SU-DHL-6 (cell line): ENCODE measurements around the gene IDH2.

Experiments
- H2AFZ ChIP-seq: fragments of 200-600 bp; sonication (generic); 2 replicates; pipeline ENCODE4 v1.6.1; 2014; ENCODE audit warnings: low read depth, mild to moderate bottlenecking, moderate library complexity, mixed read lengths, antibody characterized with exemption, low read length; ENCODE audit not compliant: severe bottlenecking
- H3F3A ChIP-seq: fragments of 200-600 bp; shearing (Covaris generic); 2 replicates; pipeline ENCODE4 v1.6.0; 2016; ENCODE audit warnings: antibody characterized with exemption, mild to moderate bottlenecking; ENCODE audit not compliant: insufficient read depth
- H3K27ac ChIP-seq: fragments of 200-600 bp; sonication (generic); 2 replicates; pipeline ENCODE4 v1.5.1; 2016; ENCODE audit warnings: low read depth, mild to moderate bottlenecking, low read length, moderate library complexity, mixed read lengths
- H3K27me3 ChIP-seq: fragments of 200-600 bp; sonication (generic), shearing (Covaris generic); 2 replicates; pipeline ENCODE4 v1.6.0; 2014; ENCODE audit warnings: mild to moderate bottlenecking, low read length
- H3K36me3 ChIP-seq: fragments of 200-600 bp; sonication (generic); 2 replicates; pipeline ENCODE4 v1.6.1; 2014; ENCODE audit warnings: mild to moderate bottlenecking, low read length, mixed read lengths
- H3K4me2 ChIP-seq: fragments of 300-600, 200-600 bp; shearing (Covaris generic), sonication (generic); 2 replicates; pipeline ENCODE4 v1.6.0; 2014; ENCODE audit warnings: low read length, low read depth, mild to moderate bottlenecking; ENCODE audit not compliant: poor library complexity, severe bottlenecking
- H3K4me3 ChIP-seq: fragments of 200-600 bp; sonication (generic); 2 replicates; pipeline ENCODE4 v1.5.1; 2014; ENCODE audit warnings: antibody characterized with exemption, low read length, mild to moderate bottlenecking, mixed read lengths; ENCODE audit not compliant: insufficient read depth, poor library complexity, severe bottlenecking
- H3K79me2 ChIP-seq: fragments of 200-600 bp; sonication (generic); 2 replicates; pipeline ENCODE4 v1.6.1; 2014; ENCODE audit warnings: mild to moderate bottlenecking, low read length, moderate library complexity; ENCODE audit not compliant: insufficient read depth
- H3K9ac ChIP-seq: fragments of 200-600 bp; sonication (generic); 2 replicates; pipeline ENCODE4 v1.7.0; 2014; ENCODE audit warnings: mild to moderate bottlenecking, low read length
- H3K9me2 ChIP-seq: fragments of 200-600 bp; sonication (generic); replicated peaks from 2 replicates; pipeline ENCODE4 v1.6.1; 2014; ENCODE audit warnings: low read length; ENCODE audit not compliant: insufficient read depth
- H3K9me3 ChIP-seq: fragments of 200-600 bp; sonication (generic); 2 replicates; pipeline ENCODE4 v1.6.1; 2014; ENCODE audit warnings: low read length, mixed read lengths; ENCODE audit not compliant: insufficient read depth
- H4K20me1 ChIP-seq: fragments of 200-600 bp; sonication (generic); 2 replicates; pipeline ENCODE4 v1.6.1; 2014; ENCODE audit warnings: low read depth, mild to moderate bottlenecking, antibody characterized with exemption, low read length, moderate library complexity, mixed read lengths
- CTCF ChIP-seq: fragments of 200-600 bp; sonication (generic); IDR thresholded peaks from one replicate; pipeline ENCODE4 v1.5.1; 2017; ENCODE audit warnings: antibody characterized with exemption, mild to moderate bottlenecking, low read length, moderate library complexity; ENCODE audit not compliant: insufficient read depth, poor library complexity, severe bottlenecking
- EZH2phosphoT487 ChIP-seq: fragments of 200-600 bp; sonication (generic), shearing (Covaris generic); conservative IDR thresholded peaks from 2 replicates; pipeline ENCODE4 v1.6.1; 2018; ENCODE audit warnings: mild to moderate bottlenecking, antibody characterized with exemption, low read length, moderate library complexity, mixed read lengths

The IDH2 gene

GRCh38 chr15:90040618-90041017 is 61.6 kb downstream of the IDH2 start:
- Histone ChIP-seq H3K4me2 (no peak overlapping the region), H3K79me2 (no peaks in the 10 kb centered on the region), H3K27me3 (no peaks in the 10 kb centered on the region), H3F3A (no peaks in the 10 kb centered on the region), H2AFZ (no peak overlapping the region), H3K9ac (no peak overlapping the region), H3K9me3 (no peaks in the 10 kb centered on the region), H3K4me3 (no peak overlapping the region), H4K20me1 (no peaks in the 10 kb centered on the region), H3K36me3 (no peaks in the 10 kb centered on the region), H3K27ac (no peak overlapping the region), H3K9me2 (no peaks in the 10 kb centered on the region)
- TF ChIP-seq EZH2phosphoT487: no peak
- no peak for TF ChIP-seq CTCF

GRCh38 chr15:90039996-90040395 is 62.3 kb downstream of the IDH2 start:
- H3K9ac ChIP-seq: no peak overlapping the region
- H3K79me2 ChIP-seq: no peaks in the 10 kb centered on the region
- H3K9me3 ChIP-seq: no peaks in the 10 kb centered on the region
- no peak overlapping the region for H3K4me2 ChIP-seq
- TF ChIP-seq CTCF (no peak), EZH2phosphoT487 (no peak)
- H3K9me2 ChIP-seq: no peaks in the 10 kb centered on the region
- no peaks in the 10 kb centered on the region for H4K20me1 ChIP-seq
- no peak overlapping the region for H3K27ac ChIP-seq
- H3K27me3 ChIP-seq: no peaks in the 10 kb centered on the region
- H3K36me3 ChIP-seq: no peaks in the 10 kb centered on the region
- H3K4me3 ChIP-seq: no peak overlapping the region
- H2AFZ ChIP-seq: no peak overlapping the region
- no peaks in the 10 kb centered on the region for H3F3A ChIP-seq

- no peaks in the 10 kb centered on the region for H3K9me2 ChIP-seq
- H3K9ac ChIP-seq: no peak overlapping the region
- H3K27me3 ChIP-seq: no peaks in the 10 kb centered on the region
- H3F3A ChIP-seq: no peaks in the 10 kb centered on the region
- H3K4me2 ChIP-seq: no peak overlapping the region
- TF ChIP-seq CTCF (no peak), EZH2phosphoT487 (no peak)
- H3K27ac ChIP-seq: no peak overlapping the region
- no peaks in the 10 kb centered on the region for H4K20me1 ChIP-seq
- H3K79me2 ChIP-seq: no peaks in the 10 kb centered on the region
- H3K36me3 ChIP-seq: no peaks in the 10 kb centered on the region
- no peak overlapping the region for H3K4me3 ChIP-seq
- H2AFZ ChIP-seq: no peak overlapping the region
- H3K9me3 ChIP-seq: no peaks in the 10 kb centered on the region
Measured at GRCh38 chr15:90038632-90039095, 63.6 kb downstream of the IDH2 start.
